Right forelimb (tissue), 1 donor: ENCODE data around the gene GGA2.
"Not testable (repeated sequence)": the region's sequence is repeated elsewhere in the genome, so short reads cannot be mapped to it uniquely, and the experiment has no call there.

Experiments used
- DNase-seq: peaks from one replicate; pipeline ENCODE4 v3.0.0-alpha.2; 2018

Gene GGA2

DNA sequence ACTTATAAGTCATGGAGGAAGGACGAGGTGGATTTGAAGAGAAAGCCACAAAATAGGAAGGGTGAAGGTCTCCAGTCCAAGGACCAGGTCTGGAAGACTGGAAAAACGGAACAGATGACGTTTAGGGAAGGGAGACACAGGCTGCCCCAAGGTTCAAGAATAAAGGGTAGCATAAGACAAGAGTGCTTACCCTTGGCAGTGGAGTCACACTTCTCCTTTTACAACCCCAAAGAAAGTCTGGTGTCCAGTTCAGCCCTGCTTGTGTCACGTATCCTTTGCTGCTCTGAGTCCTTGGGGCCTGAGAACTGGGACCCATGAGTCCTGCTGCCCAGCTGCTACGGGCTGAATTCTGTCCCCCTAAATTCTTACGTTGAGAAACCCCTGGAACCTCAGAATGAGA lies 13.0 kb upstream of the GGA2 start:
- no peak for DNase-seq

DNA sequence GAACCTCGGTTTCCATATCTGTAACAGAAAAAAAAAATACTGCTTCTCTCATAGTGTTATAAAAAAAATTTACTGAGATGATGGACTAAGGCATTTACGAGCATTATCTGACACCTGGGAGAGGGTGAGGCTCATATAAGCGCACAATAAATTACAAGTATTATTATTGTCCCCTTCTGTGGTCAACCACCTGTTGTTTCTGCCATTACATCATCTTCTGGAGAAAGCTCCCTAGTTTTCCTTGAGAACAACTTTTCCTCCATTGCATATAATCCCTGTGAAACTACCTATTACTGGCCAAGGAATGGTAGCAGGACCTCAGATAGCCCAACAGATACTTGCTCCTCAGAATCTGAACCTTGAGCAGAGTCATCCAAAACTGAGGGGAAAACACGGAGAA lies 11.7 kb upstream of the GGA2 start:
- no peak for DNase-seq

DNA sequence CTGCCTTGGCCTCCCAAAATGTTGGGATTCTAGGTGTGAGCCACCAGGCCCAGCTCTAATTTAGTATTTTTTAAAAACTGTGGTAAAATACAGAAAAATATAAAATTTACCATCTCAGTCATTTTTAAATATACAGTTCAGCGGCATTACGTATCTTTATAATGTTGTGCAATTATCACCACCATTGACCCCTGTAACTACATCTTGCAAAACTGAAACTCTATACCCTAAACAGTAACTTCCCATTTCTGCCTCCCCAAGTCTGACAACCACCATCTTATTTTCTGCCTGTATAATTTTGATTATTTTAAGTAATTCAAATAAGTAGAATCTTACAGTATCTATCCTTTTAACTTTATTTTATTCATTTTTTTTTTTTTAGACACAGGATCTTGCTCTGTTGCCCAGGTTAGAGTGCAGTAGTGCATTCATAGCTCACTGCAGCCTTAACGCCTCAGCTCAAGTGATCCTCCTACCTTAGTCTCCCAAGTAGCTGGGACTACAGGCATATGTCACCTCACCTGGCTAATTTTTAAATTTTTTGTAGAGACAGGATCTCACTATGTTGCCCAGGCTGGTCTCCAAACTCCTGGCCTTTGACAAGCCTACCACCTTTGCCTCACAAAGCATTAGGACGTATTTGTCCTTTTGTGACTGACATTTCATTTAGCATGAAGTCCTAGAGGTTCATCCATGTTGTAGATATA lies 10.9 kb upstream of the GGA2 start:
- no peak for DNase-seq

- DNase-seq: no peak
Measured at GRCh38 chr16:23520500-23520899, 10.2 kb upstream of the GGA2 start.

GRCh38 chr16:23519282-23519681 lies 9.0 kb upstream of the GGA2 start:
- DNase-seq: no peak

GRCh38 chr16:23518435-23518891 lies 8.2 kb upstream of the GGA2 start:
- DNase-seq: no peak

DNA sequence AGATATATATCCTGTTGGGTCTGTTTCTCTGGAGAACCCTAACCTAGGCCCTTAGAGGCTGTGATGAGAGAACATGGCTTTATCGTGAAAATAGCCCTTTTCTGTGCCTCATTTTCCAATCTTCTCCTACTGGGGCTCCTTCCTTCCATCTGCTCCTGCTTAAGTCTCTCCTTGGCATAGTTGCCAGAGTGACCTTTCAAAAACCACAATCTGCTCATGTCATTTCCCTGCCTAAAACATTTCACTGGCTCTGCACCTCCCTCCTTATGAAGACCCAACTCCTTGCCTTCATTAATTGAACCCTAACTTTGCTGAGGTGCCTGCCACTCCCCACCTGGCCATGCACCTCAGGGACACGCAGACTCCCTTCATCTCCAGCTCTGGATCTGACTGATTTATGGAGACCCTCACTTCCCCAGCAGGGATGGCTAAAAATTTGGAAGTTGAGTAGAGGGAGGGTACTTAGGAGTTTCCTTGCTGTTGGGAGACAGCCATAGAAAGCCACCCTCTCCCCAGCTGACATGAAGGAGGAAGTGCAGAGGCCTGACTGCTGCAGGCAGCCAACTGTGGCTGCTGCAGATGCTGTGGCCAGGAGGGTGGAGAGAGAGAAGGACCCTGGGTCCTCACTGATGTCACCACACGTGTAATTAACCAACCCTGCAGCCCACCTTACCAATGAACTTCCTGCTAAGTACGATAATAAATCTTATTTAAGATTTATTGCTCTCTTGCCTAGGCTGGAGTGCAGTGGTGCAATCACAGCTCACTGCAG lies 6.3 kb upstream of the GGA2 start:
- DNase-seq: no peak

GRCh38 chr16:23515881-23516280 lies 5.6 kb upstream of the GGA2 start:
- no peak for DNase-seq

DNA sequence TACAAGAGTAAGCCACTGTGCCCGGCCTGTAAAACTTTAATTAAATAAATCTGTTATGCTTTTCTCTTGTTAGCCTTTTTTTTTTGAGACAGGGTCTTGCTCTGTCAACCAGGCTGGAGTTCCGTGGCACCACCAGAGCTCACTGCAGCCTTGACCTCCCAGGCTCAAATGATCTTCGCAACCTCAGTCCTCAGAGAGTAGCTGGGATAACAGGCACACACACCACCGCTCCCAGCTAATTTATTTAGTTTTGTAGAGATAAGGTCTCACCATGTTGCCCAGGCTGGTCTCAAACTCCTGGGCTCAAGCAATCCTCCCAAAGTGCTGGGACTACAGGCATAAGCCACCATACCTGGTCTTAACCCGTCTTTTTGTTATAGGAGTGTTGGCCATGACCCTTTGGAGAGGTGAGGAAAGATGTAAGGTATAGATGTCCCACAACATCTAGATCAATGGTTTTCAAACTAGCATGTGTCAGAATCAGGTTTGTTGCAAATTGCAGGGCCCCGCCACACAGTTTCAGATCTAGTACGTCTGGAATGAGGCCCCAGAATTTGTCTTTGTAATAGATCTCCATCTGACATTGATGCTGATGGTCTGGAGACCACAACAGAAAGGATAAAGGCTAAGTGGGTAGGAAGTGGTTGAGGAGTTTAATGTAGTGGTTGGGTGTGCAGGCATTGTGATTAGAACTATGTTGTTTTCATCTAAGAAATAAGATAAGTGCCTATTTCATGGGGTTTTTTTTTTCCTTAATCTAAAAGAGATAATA lies 4.3 kb upstream of the GGA2 start:
- DNase-seq: no peak

GRCh38 chr16:23512168-23512695 lies 1.9 kb upstream of the GGA2 start:
- DNase-seq: no peak

DNA sequence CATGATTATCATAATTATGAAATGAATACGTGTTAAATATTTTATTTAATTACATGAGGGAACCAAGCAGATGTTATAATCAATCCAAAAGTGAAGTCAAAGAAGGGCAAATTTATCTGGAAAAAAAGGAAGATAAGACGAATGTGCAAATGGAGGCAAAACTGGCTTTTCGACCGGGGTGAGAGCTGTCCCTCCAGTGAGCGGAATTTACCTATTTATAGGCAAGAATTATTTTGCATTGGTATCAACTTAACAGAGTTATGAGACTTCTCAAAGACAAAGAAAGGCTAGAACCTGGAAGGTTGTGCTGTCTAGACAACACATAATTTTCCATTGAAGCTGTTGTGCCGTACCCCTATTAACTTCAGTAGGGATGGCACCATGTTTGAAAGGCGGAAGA lies 1.4 kb upstream of the GGA2 start:
- DNase-seq: no peak

- DNase-seq: not testable (repeated sequence)
Measured at GRCh38 chr16:23510915-23511270, 599 bp upstream of the GGA2 start.

- DNase-seq: peak; percentile 59
Measured at GRCh38 chr16:23509782-23510163, 521 bp downstream of the GGA2 start.

- no peak for DNase-seq
Measured at GRCh38 chr16:23509441-23509754, 896 bp downstream of the GGA2 start.

DNA sequence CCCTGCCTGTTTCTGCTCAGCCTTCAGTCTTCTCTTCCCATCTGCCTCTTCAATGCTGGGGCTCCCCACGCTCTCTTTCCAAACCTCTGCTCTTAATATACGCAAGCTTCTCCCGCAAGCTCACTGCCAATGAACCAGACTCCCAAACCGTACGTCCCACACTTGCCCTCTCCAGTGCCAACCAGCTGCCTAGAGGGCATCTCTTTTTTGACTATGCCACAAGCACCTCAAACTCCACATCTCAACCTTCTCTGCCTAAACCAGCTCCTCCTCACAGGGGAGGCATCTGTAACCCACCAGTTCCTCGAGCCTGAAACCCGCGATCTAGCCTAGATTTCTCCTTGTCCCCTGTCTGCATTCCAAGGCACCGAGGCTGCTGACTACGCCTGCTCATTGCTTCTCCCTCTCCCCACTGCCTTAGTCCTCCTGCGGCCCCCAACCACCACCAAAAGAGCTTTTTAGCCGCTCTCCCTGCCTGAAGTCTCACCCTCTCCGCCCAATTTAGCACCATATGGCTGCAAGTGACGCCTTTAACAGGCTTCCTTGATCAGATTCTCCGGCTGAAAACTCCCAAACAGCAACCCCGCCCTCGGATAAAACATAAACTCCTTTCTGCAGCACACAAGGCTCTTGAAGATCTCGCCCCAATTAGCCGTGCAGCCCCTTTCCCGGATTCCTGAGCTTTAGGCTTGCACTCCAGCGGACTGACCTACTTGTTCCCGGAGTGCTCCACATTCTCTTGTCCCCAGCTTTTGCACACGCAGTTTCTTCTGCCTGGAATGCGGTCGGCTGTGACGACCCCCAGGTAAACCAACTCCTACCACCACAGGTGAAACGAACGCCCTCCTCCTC lies 1.5 kb downstream of the GGA2 start:
- peak; percentile 51 for DNase-seq

DNA sequence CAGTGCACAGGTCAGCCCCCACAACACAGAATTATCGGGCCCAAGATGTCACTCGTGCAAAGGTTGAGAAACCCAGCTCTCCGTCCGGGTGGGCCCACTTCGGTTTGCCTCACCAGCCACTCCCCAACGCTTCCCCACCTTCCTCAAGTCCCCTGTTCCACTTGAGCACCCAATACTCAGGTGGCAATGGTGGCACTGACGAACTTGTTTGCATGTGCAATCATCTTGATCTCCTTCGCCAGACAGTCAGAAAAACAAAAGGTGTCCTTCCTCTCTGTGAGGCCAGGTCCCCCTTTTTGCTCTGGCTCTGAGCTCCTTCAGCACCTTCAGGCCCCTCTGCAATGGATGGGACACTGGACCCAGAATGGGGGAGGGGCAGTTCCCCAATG lies 3.7 kb downstream of the GGA2 start:
- DNase-seq: no peak

DNA sequence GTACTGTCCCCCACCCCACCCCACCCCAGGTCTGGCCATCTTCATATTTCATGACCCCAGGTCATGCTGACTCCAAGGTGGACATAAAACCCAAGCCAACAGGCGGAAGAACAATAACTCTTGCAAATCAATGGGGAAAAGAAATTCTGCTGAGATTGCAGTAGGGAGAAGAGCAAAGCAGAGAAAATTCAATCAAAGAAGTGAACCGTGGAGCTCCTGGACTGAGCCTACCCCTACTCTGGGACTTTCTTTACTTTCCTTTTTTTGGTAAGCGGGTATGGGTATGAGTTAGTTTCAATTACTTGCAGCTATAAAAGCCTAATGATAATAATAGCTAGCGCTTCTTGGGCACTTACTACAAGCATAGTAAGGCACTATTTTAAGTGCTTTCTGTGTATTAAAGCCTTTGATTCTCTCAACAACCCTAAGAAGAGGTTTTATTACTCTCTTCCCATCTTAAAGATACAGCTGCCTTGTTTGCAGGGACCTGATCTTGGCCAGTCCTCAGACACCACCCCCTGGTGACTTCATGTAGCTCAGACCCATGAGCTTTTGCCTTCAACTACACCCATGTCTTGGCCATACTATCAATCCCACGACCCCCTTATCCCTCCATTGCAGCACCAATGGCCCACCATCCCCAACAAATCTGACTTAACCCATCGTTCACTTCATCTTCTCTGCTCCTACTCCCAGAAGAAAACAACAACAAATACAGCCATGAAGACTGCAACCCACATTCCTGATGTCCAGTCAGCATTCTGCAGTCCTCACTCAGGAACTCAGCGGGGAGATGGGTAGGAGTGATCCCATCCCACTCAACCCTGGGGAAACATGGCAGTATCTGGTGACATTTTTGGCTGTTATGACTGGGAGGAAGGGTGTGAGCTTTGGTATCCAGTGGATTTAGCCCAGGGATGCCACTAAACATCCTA lies 4.4 kb downstream of the GGA2 start:
- no peak for DNase-seq

GRCh38 chr16:23505180-23505665 lies 5.1 kb downstream of the GGA2 start:
- no peak for DNase-seq

GRCh38 chr16:23504453-23505179 lies 5.7 kb downstream of the GGA2 start:
- peak; percentile 57 for DNase-seq

DNA sequence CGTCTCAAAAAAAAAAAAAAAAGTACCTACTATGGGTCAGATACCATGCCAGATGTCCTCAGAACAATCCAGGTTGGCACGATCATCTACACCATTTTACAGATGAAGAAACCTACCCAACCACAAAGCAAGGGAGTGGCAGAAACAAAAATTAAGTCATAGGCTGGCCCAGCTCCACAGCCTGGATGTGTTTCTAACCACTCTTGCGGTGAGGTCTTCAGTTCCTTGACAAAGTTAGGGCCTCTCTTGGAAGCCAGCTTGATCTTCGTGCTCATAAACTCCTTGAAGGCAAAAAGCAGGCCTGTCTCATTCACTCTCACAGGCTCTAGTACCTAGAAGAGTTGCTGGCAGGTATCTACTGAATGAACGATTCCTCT lies 6.2 kb downstream of the GGA2 start:
- no peak for DNase-seq

DNA sequence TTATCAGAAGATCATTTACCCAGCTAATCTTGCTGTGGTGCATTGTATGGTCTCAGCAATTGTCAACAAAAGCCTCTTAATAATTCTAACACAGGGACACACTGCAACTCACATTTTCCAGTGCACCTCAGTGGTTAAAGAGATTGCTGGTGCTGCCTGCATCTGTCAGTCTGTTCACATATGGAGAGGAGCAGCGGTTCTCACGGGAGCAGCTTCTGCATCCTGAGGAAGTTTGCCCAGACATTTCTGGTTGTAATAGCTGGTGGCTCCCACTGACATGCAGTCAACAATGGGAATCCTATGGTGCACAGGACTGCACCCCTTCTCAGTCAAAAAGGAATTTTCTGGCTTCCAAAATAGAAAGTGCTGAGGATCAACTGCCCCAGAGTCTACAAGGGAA lies 7.8 kb downstream of the GGA2 start:
- no peak for DNase-seq
